HG03159 (cell line): Measurements from ENCODE around the gene HOXC4.
"Not testable (repeated sequence)": the region's sequence is repeated elsewhere in the genome, so short reads cannot be mapped to it uniquely, and the experiment has no call there.

Experiments used
- ATAC-seq: cut with Tn5 transposase; IDR thresholded peaks from one replicate; pipeline ENCODE4 v1.9.1; 2021; ENCODE audit warnings: mild to moderate bottlenecking, moderate library complexity; ENCODE audit not compliant: unreplicated experiment

The HOXC4 gene

GRCh38 chr12:54053003-54053750 is 458 bp upstream of the HOXC4 start:
- peak; percentile 54 for ATAC-seq

GRCh38 chr12:54054742-54055194 is 1.1 kb downstream of the HOXC4 start:
- no peak for ATAC-seq

GRCh38 chr12:54055552-54055951 is 1.9 kb downstream of the HOXC4 start:
- no peak for ATAC-seq

- ATAC-seq, result no peak
These were observed 2.5 kb downstream of the HOXC4 start for GRCh38 chr12:54056110-54056509.

- no peak for ATAC-seq
These were observed 4.6 kb downstream of the HOXC4 start for GRCh38 chr12:54058128-54058768.

GRCh38 chr12:54059668-54060067 is 6.0 kb downstream of the HOXC4 start:
- ATAC-seq, result no peak

- no peak for ATAC-seq
These were observed 6.7 kb downstream of the HOXC4 start for GRCh38 chr12:54060174-54060974.

GRCh38 chr12:54060975-54061778 is 7.5 kb downstream of the HOXC4 start:
- ATAC-seq, result no peak

- ATAC-seq, result no peak
These were observed 12.0 kb downstream of the HOXC4 start for GRCh38 chr12:54065677-54066076.

- ATAC-seq, result no peak
These were observed 12.8 kb downstream of the HOXC4 start for GRCh38 chr12:54066408-54066807.

GRCh38 chr12:54068418-54069070 is 14.9 kb downstream of the HOXC4 start:
- no peak for ATAC-seq

GRCh38 chr12:54071942-54072341 is 18.3 kb downstream of the HOXC4 start:
- ATAC-seq, result no peak

GRCh38 chr12:54074308-54074707 is 20.7 kb downstream of the HOXC4 start:
- no peak for ATAC-seq

- no peak for ATAC-seq
These were observed 21.8 kb downstream of the HOXC4 start for GRCh38 chr12:54075409-54075808.

- ATAC-seq, result no peak
These were observed 22.3 kb downstream of the HOXC4 start for GRCh38 chr12:54075974-54076373.

- ATAC-seq, result not testable (repeated sequence)
These were observed 24.2 kb downstream of the HOXC4 start for GRCh38 chr12:54077843-54078242.

- ATAC-seq, result not testable (repeated sequence)
These were observed 25.5 kb downstream of the HOXC4 start for GRCh38 chr12:54079115-54079514.

- ATAC-seq, result not testable (repeated sequence)
These were observed 26.6 kb downstream of the HOXC4 start for GRCh38 chr12:54080008-54080924.

- not testable (repeated sequence) for ATAC-seq
These were observed 27.4 kb downstream of the HOXC4 start for GRCh38 chr12:54081053-54081514.
